Gastrocnemius medialis (tissue), 4 donors: ENCODE measurements around the gene C1orf232.

Experiments used
- CTCF ChIP-seq, 5 experiments: fragments of 450-650 bp in 3 of 5; fragments of 200-600 bp in 2 of 5; sonication (generic) in 2 of 5; IDR thresholded peaks in 4 of 5; conservative IDR thresholded peaks in 1 of 5; 1 replicate in 4 of 5; 2 replicates in 1 of 5; pipeline ENCODE4 v1.5.1; 2016 to 2019; ENCODE audit warnings: antibody characterized with exemption in 5 of 5, mild to moderate bottlenecking in 3 of 5, moderate library complexity in 3 of 5
- POLR2A ChIP-seq, 2 donors: fragments of 450-650 bp; IDR thresholded peaks; one replicate each; pipeline ENCODE4 v1.6.1; 2017; ENCODE audit warnings: antibody characterized with exemption in 2 of 2, mild to moderate bottlenecking in 2 of 2, moderate library complexity in 2 of 2

- TF ChIP-seq CTCF (IDR thresholded peaks at IDR 0.05 in 4 of 5, conservative IDR thresholded peaks at IDR 0.05 in 1 of 5) (no peak), POLR2A (IDR thresholded peaks at IDR 0.05) (no peak)
Observed at GRCh38 chr1:26158271-26158907, 10.4 kb downstream of the C1orf232 start.
